Measurements from ENCODE around the gene CCDC169.

Gene CCDC169

GRCh38 chr13:36244990-36245389 is 52.6 kb downstream of the CCDC169 start:
- DNase-seq (ENCODE audit: extremely low read depth in 1 of 2, low read depth in 1 of 2), result no peak

GRCh38 chr13:36244073-36244472 is 53.5 kb downstream of the CCDC169 start:
- no peak for DNase-seq (ENCODE audit: extremely low read depth in 1 of 2, low read depth in 1 of 2)

GRCh38 chr13:36242761-36243160 is 54.9 kb downstream of the CCDC169 start:
- DNase-seq (ENCODE audit: extremely low read depth in 1 of 2, low read depth in 1 of 2), result no peak

- DNase-seq (ENCODE audit: extremely low read depth in 1 of 2, low read depth in 1 of 2), result no peak
Observed at GRCh38 chr13:36231236-36231635, 66.4 kb downstream of the CCDC169 start.

- DNase-seq (ENCODE audit: extremely low read depth in 1 of 2, low read depth in 1 of 2), result no peak
Observed at GRCh38 chr13:36224730-36225129, 72.9 kb downstream of the CCDC169 start.

- DNase-seq (ENCODE audit: extremely low read depth in 1 of 2, low read depth in 1 of 2), result no peak
Observed at GRCh38 chr13:36219883-36220282, 77.7 kb downstream of the CCDC169 start.

- DNase-seq (ENCODE audit: extremely low read depth in 1 of 2, low read depth in 1 of 2), result no peak
Observed at GRCh38 chr13:36217456-36217855, 80.2 kb downstream of the CCDC169 start.

GRCh38 chr13:36214163-36214921 is 83.3 kb downstream of the CCDC169 start, which contains the start of gene SOHLH2:
SOHLH2 (minus strand) TSS chr13:36214556; CDS start chr13:36214526, 30 bp downstream.
- DNase-seq (ENCODE audit: extremely low read depth in 1 of 2, low read depth in 1 of 2), result no peak

GRCh38 chr13:36212789-36213188 is 84.8 kb downstream of the CCDC169 start:
- DNase-seq (ENCODE audit: extremely low read depth in 1 of 2, low read depth in 1 of 2), result no peak

GRCh38 chr13:36211567-36211966 is 86.0 kb downstream of the CCDC169 start:
- no peak for DNase-seq (ENCODE audit: extremely low read depth in 1 of 2, low read depth in 1 of 2)

GRCh38 chr13:36210738-36211137 is 86.9 kb downstream of the CCDC169 start:
- DNase-seq (ENCODE audit: extremely low read depth in 1 of 2, low read depth in 1 of 2), result no peak

GRCh38 chr13:36207672-36208071 is 89.9 kb downstream of the CCDC169 start:
- DNase-seq (ENCODE audit: extremely low read depth in 1 of 2, low read depth in 1 of 2), result no peak

GRCh38 chr13:36193151-36193855 is 104.3 kb downstream of the CCDC169 start:
- no peak for DNase-seq (ENCODE audit: extremely low read depth in 1 of 2, low read depth in 1 of 2)

GRCh38 chr13:36192166-36192565 is 105.4 kb downstream of the CCDC169 start:
- DNase-seq (ENCODE audit: extremely low read depth in 1 of 2, low read depth in 1 of 2), result no peak

- DNase-seq (ENCODE audit: extremely low read depth in 1 of 2, low read depth in 1 of 2), result no peak
Observed at GRCh38 chr13:36190771-36191170, 106.8 kb downstream of the CCDC169 start.

GRCh38 chr13:36188441-36188840 is 109.2 kb downstream of the CCDC169 start:
- DNase-seq (ENCODE audit: extremely low read depth in 1 of 2, low read depth in 1 of 2), result no peak

- DNase-seq (ENCODE audit: extremely low read depth in 1 of 2, low read depth in 1 of 2), result no peak
Observed at GRCh38 chr13:36183901-36184300, 113.7 kb downstream of the CCDC169 start.

Data from activated CD8-positive, alpha-beta memory T cell treated with anti-CD3 and anti-CD28 coated beads for 1 hour (primary cell).